HG03565 (cell line): ENCODE measurements around the gene MOV10.

ENCODE experiments used
- ATAC-seq: cut with Tn5 transposase; IDR thresholded peaks from one replicate; pipeline ENCODE4 v1.9.1; 2021; ENCODE audit warnings: mild to moderate bottlenecking, moderate library complexity; ENCODE audit not compliant: unreplicated experiment

MOV10 gene

DNA sequence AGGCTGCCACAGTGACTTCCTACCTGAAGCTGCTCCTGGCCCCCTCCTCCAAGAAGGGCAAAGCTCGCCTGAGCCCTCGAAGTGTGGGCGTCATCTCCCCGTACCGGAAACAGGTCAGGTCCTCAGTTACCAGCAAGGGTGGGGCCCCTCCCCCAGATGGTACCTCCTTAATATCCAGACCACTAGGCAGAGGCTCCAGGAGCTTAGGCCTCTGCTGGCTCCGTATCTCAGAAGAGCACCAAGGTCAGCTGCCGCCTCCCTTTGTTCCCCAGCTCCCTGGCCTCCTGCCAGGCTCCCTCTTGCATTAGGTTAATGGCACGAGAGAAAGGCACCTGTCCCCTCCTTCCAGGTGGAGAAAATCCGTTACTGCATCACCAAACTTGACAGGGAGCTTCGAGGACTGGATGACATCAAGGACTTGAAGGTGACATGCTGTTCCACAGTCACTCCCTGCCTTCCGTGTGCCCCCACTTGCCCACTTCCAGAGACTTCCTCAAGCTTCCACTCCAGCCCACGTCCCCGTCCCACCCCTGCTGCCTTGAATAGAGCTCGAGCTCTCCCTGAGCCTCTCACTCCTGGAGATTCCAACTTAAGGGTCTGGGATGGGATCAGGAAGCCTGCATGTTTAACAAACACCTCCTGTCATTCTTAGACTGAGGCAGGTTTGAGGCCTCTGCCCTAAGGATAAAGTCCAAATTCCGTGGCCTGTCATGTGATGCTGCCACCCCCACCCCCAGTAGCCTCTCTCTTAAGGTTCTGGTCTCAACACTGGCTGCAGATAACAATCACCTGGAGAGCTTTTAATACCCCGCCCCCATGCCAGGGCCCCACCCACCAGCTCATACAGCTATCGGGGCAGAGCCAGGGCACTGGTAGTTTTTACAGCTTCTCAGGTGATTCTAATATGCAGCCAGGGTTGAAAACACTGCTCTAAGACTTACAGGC lies 24.2 kb downstream of the MOV10 start:
- ATAC-seq = no peak

DNA sequence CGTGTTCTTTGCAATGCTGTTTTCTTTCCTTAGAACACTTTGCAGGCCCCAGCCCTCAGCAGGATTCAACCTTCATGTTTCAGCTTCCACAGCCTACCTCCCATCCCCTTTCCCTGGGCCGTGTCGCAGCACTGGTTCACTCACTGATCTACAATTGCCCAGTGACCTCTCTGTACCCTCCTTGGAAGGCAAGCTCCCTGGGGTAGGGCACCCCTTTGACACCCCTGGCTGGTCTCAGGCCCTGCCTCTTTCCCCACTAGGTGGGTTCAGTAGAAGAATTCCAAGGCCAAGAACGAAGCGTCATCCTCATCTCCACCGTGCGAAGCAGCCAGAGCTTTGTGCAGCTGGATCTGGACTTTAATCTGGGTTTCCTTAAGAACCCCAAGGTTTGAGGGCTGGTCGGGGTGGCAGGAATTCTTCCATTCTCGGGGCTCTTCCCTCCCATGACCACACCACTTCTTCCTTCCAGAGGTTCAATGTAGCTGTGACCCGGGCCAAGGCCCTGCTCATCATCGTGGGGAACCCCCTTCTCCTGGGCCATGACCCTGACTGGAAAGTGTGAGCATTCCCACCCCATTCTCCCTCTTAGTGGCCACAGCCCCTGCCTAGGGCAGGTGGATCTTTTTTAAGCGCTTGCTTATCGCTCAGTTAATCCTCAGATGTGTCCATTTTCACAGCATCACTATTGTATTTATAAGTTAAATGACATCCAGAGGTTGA lies 25.1 kb downstream of the MOV10 start:
- no peak for ATAC-seq

- ATAC-seq = peak; percentile 37
Observed at GRCh38 chr1:112700290-112701226, 26.1 kb downstream of the MOV10 start.

GRCh38 chr1:112701227-112702066 lies 27.0 kb downstream of the MOV10 start:
- no peak for ATAC-seq

DNA sequence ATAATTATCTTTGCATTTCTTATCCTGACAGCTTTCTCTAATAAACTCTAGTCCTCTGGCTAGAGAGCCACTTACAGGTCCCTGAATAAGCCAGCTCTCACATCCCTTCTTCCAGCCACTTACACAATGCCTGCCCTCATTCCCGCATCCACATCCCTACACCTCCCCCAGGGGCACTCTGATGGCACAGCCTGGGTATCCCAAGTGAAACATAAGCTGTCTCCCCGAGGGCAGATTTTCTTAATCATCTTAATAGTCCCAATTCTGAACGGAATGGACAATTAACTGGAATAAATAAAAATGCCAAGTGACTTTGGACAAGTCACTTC lies 27.6 kb downstream of the MOV10 start:
- ATAC-seq = no peak

- ATAC-seq = no peak
Observed at GRCh38 chr1:112702420-112703261, 28.2 kb downstream of the MOV10 start.

- ATAC-seq = no peak
Observed at GRCh38 chr1:112703706-112704105, 29.2 kb downstream of the MOV10 start.

- ATAC-seq = no peak
Observed at GRCh38 chr1:112704391-112704933, 30.0 kb downstream of the MOV10 start.

DNA sequence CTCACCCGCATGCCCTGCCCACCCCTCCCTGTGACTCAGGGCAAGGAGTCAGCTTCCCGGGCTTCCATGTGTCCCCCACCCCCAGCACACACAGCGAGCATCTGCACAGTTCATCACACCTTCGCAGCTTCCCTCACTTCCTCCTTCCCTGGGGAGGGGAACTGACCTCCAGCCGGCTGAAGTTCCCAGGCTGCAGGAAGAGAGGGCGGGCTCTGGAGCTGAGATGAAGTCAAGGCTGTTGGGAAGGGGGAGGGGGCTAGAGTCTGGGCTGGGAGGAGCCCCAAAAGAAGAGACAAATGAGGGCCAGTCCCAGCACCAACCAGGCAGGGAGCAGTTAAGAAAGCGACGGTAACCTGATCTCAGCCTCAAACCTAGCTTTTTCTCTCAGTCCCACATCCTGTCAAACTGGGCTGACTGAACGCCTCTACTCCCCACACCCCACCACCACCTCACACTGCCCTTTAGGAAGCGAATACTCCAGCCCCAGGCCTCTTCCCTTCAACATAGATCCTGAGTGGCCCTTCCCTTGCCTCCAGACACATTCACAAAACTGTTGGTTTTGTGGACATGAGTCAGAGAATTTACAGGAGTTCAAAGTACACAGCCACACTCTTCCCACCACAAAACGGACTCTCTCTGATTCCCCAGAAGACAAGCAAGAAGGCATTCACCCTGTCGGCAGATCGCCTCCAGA lies 30.6 kb downstream of the MOV10 start:
- peak; percentile 50 for ATAC-seq

DNA sequence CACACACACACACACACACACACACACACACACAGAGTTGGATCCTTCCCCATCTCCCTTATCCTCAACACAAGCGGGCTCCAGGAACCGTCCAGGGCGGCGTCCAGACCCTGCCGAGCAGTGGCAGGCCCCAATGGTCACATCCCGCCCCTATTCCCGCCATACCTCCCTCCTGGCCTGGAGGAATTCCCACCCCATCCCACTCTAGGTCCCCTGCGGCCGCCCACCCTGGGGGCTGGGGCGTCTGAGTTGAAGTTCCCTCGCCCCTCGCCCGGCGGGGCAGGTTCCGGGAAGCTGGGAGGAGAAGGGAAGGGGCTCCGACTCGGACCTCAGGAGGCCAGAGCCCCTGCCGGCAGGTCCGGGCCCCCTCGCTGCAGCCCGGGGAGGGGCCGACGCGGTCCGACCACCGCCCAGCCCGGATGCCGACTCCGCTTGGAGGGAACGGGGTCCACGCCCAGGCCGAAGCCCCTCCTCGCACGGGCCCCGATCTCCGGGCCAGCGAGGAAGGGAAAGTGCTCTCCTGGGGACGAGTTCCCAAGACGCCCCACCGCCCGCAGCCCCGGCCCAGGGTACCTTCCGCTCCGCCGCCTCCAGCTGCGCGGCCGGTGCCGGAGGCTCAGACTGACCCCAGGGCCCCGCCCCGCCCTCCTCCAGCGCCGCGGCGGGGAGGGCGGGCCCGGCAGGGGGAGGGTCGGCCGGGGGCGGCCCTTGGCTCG lies 32.2 kb downstream of the MOV10 start, which contains the start of gene RHOC:
RHOC (minus strand) TSS at position 623 of the 716 bp plus-strand sequence. CDS start 3,328 bp downstream, outside the sequence.
- ATAC-seq = peak; percentile 45

DNA sequence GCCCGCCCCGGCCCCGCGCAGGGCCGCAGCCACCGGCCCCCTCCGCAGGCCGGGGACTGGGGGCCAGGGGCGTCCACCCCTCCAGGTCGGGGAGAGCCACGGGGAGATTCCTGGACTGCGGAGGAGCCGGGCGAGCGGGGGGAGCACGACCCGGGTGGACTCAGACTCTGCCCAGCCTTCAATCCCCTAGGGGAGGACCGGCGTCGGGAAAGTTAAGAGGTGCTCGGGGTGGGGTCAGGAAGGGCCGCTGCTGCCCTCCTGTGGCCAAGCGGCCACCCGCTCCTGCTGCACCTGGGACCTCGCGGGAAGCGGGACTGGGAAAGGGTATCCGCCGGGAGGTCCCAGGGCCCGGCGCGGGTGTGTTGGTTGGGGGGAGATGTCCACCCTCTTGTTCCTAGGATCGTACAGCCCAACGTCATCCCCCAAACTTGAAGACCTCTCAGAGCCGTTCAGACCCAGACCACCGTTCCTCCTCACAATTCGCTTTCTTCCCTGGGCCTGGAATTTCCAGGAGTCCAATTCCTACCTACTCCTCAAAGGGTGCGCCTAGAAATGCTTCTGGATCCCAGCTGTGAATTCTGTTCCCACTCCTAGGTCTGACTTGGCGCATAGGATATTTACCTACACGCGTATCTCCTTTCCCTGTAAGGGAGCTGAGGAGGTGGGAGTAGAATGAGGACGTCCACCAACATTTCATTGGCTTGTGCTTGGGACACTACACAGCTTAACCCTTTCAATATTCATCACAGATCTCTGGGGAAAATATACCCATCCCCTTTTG lies 33.0 kb downstream of the MOV10 start:
- peak; percentile 35 for ATAC-seq

- ATAC-seq = no peak
Observed at GRCh38 chr1:112708002-112708448, 33.6 kb downstream of the MOV10 start.

- ATAC-seq = no peak
Observed at GRCh38 chr1:112708489-112708888, 34.0 kb downstream of the MOV10 start.

GRCh38 chr1:112710159-112710558 lies 35.7 kb downstream of the MOV10 start:
- ATAC-seq = no peak

GRCh38 chr1:112710586-112710985 lies 36.1 kb downstream of the MOV10 start:
- ATAC-seq = no peak

DNA sequence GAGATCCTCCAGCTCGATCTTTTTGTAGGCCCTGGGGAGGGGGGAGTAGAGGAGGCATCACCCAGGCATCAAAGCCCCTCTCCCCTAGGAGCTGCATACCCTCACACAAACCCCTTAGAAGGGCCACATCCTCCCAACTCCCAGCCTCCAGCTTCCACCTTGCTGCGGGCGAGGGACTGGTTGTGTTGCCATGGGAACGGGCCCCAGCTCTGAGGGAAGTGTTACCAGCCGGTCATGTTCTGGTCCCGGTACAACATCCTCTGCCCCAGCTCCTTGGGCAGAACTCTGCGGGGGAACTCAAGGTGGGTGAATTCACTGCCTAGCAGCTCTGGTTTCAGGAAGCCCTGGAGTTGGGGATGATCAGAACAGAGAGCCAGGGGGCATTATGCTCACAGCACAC lies 36.6 kb downstream of the MOV10 start:
- no peak for ATAC-seq

- ATAC-seq = no peak
Observed at GRCh38 chr1:112711670-112712069, 37.2 kb downstream of the MOV10 start.
